H1 (cell line): ENCODE data around the gene AGR3. TPM values are rescaled to one million over a fixed set of nuclear protein-coding genes. Genes with fewer than 3 reads are reported as not detected.

Experiments used
- CTCF ChIA-PET: fragments of 300-600 bp; sonication (Branson Sonifier 250); formaldehyde crosslinking; loops from one replicate; lab custom pipeline; 2021; ENCODE audit not compliant: partially characterized antibody; lab: Charles Lee
- POLR2A ChIA-PET: fragments of 300-600 bp; sonication (Branson Sonifier 250); formaldehyde crosslinking; loops from one replicate; lab custom pipeline; 2021; ENCODE audit warnings: inconsistent platforms; ENCODE audit not compliant: partially characterized antibody; lab: Charles Lee
- DNase-seq, 2 experiments: peaks; one replicate each; pipeline versions ENCODE4 v3.0.0 to v3.0.0-alpha.2; 2010 to 2022; ENCODE audit warnings: low spot score in 2 of 2, low read depth in 1 of 2, mixed read lengths in 1 of 2
- FAIRE-seq: peaks from 2 replicates; lab custom pipeline; 2011; peaks lifted over from hg19 to GRCh38; lab: Jason Lieb, UNC
- H2AFZ ChIP-seq: 2 replicates; pipeline ENCODE4 v1.8.1; 2012; ENCODE audit warnings: low read length, inconsistent platforms
- H2AK5ac ChIP-seq: 2 replicates; pipeline ENCODE4 v1.6.1; 2013; ENCODE audit warnings: low read depth, low read length
- H2BK120ac ChIP-seq: replicated peaks from 2 replicates; pipeline ENCODE3; 2013; ENCODE audit warnings: low read depth, low read length, inconsistent platforms
- H2BK12ac ChIP-seq: 2 replicates; pipeline ENCODE4 v1.6.1; 2013; ENCODE audit warnings: low read depth, low read length
- H2BK15ac ChIP-seq: 2 replicates; pipeline ENCODE4 v1.6.1; 2013; ENCODE audit warnings: low read length
- H2BK20ac ChIP-seq: 2 replicates; pipeline ENCODE4 v1.6.1; 2013; ENCODE audit warnings: low read length
- H2BK5ac ChIP-seq: 2 replicates; pipeline ENCODE4 v1.6.1; 2013; ENCODE audit warnings: low read depth, low read length
- H3K14ac ChIP-seq: 2 replicates; pipeline ENCODE4 v1.6.1; 2013; ENCODE audit warnings: inconsistent platforms; ENCODE audit not compliant: insufficient read length
- H3K18ac ChIP-seq: 2 replicates; pipeline ENCODE4 v1.6.1; 2013; ENCODE audit warnings: low read length; ENCODE audit errors: extremely low read depth
- H3K23ac ChIP-seq: 2 replicates; pipeline ENCODE4 v1.6.1; 2013; ENCODE audit warnings: inconsistent platforms; ENCODE audit not compliant: insufficient read length
- H3K23me2 ChIP-seq: 2 replicates; pipeline ENCODE4 v1.6.1; 2013; ENCODE audit warnings: low read depth, low read length
- H3K27ac ChIP-seq: 2 replicates; pipeline ENCODE4 v1.6.1; 2011; ENCODE audit warnings: low read depth, low read length, inconsistent platforms
- H3K27me3 ChIP-seq, 4 experiments: replicated peaks in 1 of 4; 1 replicate in 1 of 4; 2 replicates in 3 of 4; pipeline versions ENCODE4 v1.6.1 to v1.8.1; 2011 to 2013; ENCODE audit warnings: low read length in 3 of 4, mild to moderate bottlenecking in 3 of 4, inconsistent platforms in 2 of 4, mixed read lengths in 2 of 4, moderate library complexity in 1 of 4; ENCODE audit not compliant: control insufficient read depth in 3 of 4, insufficient read depth in 3 of 4; ENCODE audit errors: extremely low read depth in 1 of 4
- H3K36me3 ChIP-seq, 4 experiments: 2 replicates each; pipeline versions ENCODE4 v1.6.1 to v1.8.1; 2011 to 2013; ENCODE audit warnings: mild to moderate bottlenecking in 4 of 4, low read length in 3 of 4, moderate library complexity in 2 of 4, control low read depth in 1 of 4, inconsistent platforms in 1 of 4; ENCODE audit not compliant: insufficient read depth in 4 of 4, control insufficient read depth in 2 of 4
- H3K4ac ChIP-seq: replicated peaks from 2 replicates; pipeline ENCODE3; 2013; ENCODE audit warnings: low read length, low read depth, mixed read lengths, inconsistent platforms; ENCODE audit not compliant: insufficient read length
- H3K4me1 ChIP-seq, 4 experiments: replicated peaks in 1 of 4; 1 replicate in 1 of 4; 2 replicates in 3 of 4; pipeline versions ENCODE4 v1.6.1 to v1.8.1; 2011 to 2013; ENCODE audit warnings: low read length in 3 of 4, inconsistent platforms in 2 of 4, mixed read lengths in 1 of 4; ENCODE audit not compliant: insufficient read depth in 4 of 4, control insufficient read depth in 3 of 4
- H3K4me2 ChIP-seq, 2 experiments: 2 replicates each; pipeline versions ENCODE4 v1.6.1 to v1.8.1; 2011 to 2013; ENCODE audit warnings: low read depth in 2 of 2, low read length in 2 of 2, control low read depth in 1 of 2, inconsistent platforms in 1 of 2, mild to moderate bottlenecking in 1 of 2; ENCODE audit not compliant: insufficient read depth in 1 of 2
- H3K4me3 ChIP-seq, 4 experiments: fragments of 200-600, 300-600 bp in 1 of 4; sonication (generic), shearing (Covaris generic), sonication (Bioruptor Twin) in 1 of 4; 2 replicates each; pipeline versions ENCODE4 v1.5.1 to v1.8.1; 2011 to 2016; ENCODE audit warnings: low read length in 4 of 4, low read depth in 3 of 4, control low read depth in 2 of 4, inconsistent platforms in 2 of 4, mild to moderate bottlenecking in 2 of 4, mixed read lengths in 1 of 4, moderate library complexity in 1 of 4; ENCODE audit not compliant: insufficient read depth in 2 of 4; ENCODE audit errors: extremely low read depth in 1 of 4
- H3K56ac ChIP-seq: replicated peaks from 2 replicates; pipeline ENCODE3; 2013; ENCODE audit warnings: low read depth, mild to moderate bottlenecking, mixed read lengths, low read length, inconsistent platforms; ENCODE audit not compliant: insufficient read length
- H3K79me1 ChIP-seq: 2 replicates; pipeline ENCODE4 v1.6.1; 2013; ENCODE audit warnings: low read depth, low read length, control low read depth
- H3K79me2 ChIP-seq, 2 experiments: 2 replicates each; pipeline versions ENCODE4 v1.6.1 to v1.8.1; 2012 to 2013; ENCODE audit warnings: low read length in 2 of 2, mild to moderate bottlenecking in 2 of 2, inconsistent platforms in 1 of 2; ENCODE audit not compliant: insufficient read depth in 2 of 2, control insufficient read depth in 1 of 2
- H3K9ac ChIP-seq, 4 experiments: replicated peaks in 1 of 4; 1 replicate in 1 of 4; 2 replicates in 3 of 4; pipeline versions ENCODE4 v1.6.1 to v1.8.1; 2011 to 2013; ENCODE audit warnings: low read depth in 3 of 4, low read length in 3 of 4, control low read depth in 2 of 4, mild to moderate bottlenecking in 2 of 4, moderate library complexity in 2 of 4, inconsistent platforms in 1 of 4; ENCODE audit errors: extremely low read depth in 1 of 4
- H3K9me3 ChIP-seq, 2 experiments: 2 replicates each; pipeline versions ENCODE4 v1.6.1 to v1.8.1; 2012 to 2013; ENCODE audit warnings: mild to moderate bottlenecking in 2 of 2, moderate library complexity in 2 of 2, control low read depth in 1 of 2, inconsistent platforms in 1 of 2, low read depth in 1 of 2, low read length in 1 of 2, mixed read lengths in 1 of 2; ENCODE audit not compliant: insufficient read depth in 2 of 2
- H4K20me1 ChIP-seq, 2 experiments: replicated peaks in 1 of 2; 2 replicates each; pipeline versions ENCODE3 to v1.8.1; 2011 to 2013; ENCODE audit warnings: inconsistent platforms in 2 of 2, low read length in 2 of 2, mild to moderate bottlenecking in 1 of 2; ENCODE audit not compliant: insufficient read depth in 2 of 2, control insufficient read depth in 1 of 2
- H4K5ac ChIP-seq: 2 replicates; pipeline ENCODE4 v1.6.1; 2013; ENCODE audit warnings: low read length, low read depth, mixed read lengths, inconsistent platforms; ENCODE audit not compliant: insufficient read length
- H4K8ac ChIP-seq: 2 replicates; pipeline ENCODE4 v1.8.0; 2013; ENCODE audit warnings: mild to moderate bottlenecking, moderate library complexity, low read length, inconsistent platforms; ENCODE audit not compliant: insufficient read depth; ENCODE audit errors: extremely low read depth
- H4K91ac ChIP-seq: replicated peaks from 2 replicates; pipeline ENCODE3; 2013; ENCODE audit warnings: low read length, mixed read lengths, inconsistent platforms; ENCODE audit not compliant: insufficient read length
- GTF2F1 ChIP-seq: IDR thresholded peaks from 2 replicates; pipeline ENCODE4 v1.6.1; 2012; ENCODE audit warnings: low read depth, low read length, improper control_type of control experiment, borderline replicate concordance
- KDM1A ChIP-seq: fragments of 200-600, 300-600 bp; sonication (generic); IDR thresholded peaks from 2 replicates; pipeline ENCODE4 v1.7.1; 2016; ENCODE audit warnings: mild to moderate bottlenecking, low read length, borderline replicate concordance
- KDM4A ChIP-seq: IDR thresholded peaks from one replicate; pipeline ENCODE4 v1.7.1; 2012; ENCODE audit warnings: low read depth, mild to moderate bottlenecking, moderate library complexity, low read length, inconsistent platforms; ENCODE audit not compliant: severe bottlenecking
- RNF2 ChIP-seq: fragments of 200-900, 300-1000 bp; sonication (generic); IDR thresholded peaks from 2 replicates; pipeline ENCODE4 v1.7.1; 2016; ENCODE audit warnings: borderline replicate concordance, low read depth, mild to moderate bottlenecking, antibody characterized with exemption, low read length; ENCODE audit not compliant: poor library complexity, severe bottlenecking; ENCODE audit errors: missing control alignments
- SAP30 ChIP-seq: fragments of 300-600 bp; sonication (generic); IDR thresholded peaks from 2 replicates; pipeline ENCODE4 v1.7.1; 2012; ENCODE audit warnings: low read length, moderate library complexity, mild to moderate bottlenecking, inconsistent platforms; ENCODE audit not compliant: insufficient read depth, insufficient replicate concordance
- TAF7 ChIP-seq: optimal IDR thresholded peaks from 2 replicates; pipeline ENCODE3; 2011; ENCODE audit warnings: low read depth, mild to moderate bottlenecking, inconsistent platforms, low read length, moderate library complexity, borderline replicate concordance
- WGBS, 2 experiments: shearing (Covaris generic) in 1 of 2; methylation state at CpG; one replicate each; pipeline versions ENCODE4 v1.1.6 to v1.1.7; 2013 to 2015; ENCODE audit warnings: low lambda C conversion rate in 2 of 2, mixed read lengths in 2 of 2, inconsistent platforms in 1 of 2, low coverage in 1 of 2, missing lambda C conversion rate in 1 of 2; ENCODE audit not compliant: insufficient replicate concordance in 2 of 2, insufficient coverage in 1 of 2, insufficient read length in 1 of 2; ENCODE audit errors: extremely low coverage in 1 of 2, missing lambda C conversion rate in 1 of 2; 5-methylcytosine and 5-hydroxymethylcytosine counted together
- long read RNA-seq, 2 experiments: library from RNA in 1 of 2; library from capped mRNA in 1 of 2; stranded (forward); transcript quantifications; one replicate each; pipeline ENCODE4 v2.0.0, GENCODE V29; 2021; ENCODE audit warnings: inconsistent platforms in 1 of 2
- polyA minus RNA-seq, 3 experiments: library from RNA; depleted of rRNA, polyadenylated mRNA; stranded (reverse); fragments of >200 nt; gene quantifications; 1 replicate in 2 of 3; 2 replicates in 1 of 3; pipeline ENCODE4 v1.2.3, GENCODE V29; 2011
- polyA plus RNA-seq, 7 experiments: library from polyadenylated mRNA; depleted of rRNA in 3 of 7; stranded (reverse) in 5 of 7; unstranded in 2 of 7; fragments of >200 nt in 5 of 7; fragments of 200-250 nt in 2 of 7; gene quantifications; 1 replicate in 5 of 7; 2 replicates in 1 of 7; 4 replicates in 1 of 7; pipeline versions ENCODE4 v1.2.1 to v1.2.3, GENCODE V29; 2011 to 2013; ENCODE audit warnings: missing spikeins in 2 of 7, mixed read lengths in 2 of 7
- total RNA-seq: library from RNA; stranded (reverse); fragmentation: NEBNext Ultra II Directional; extraction: Animal tissue kit (Norgen Biotek cat#: 25700); gene quantifications from 2 replicates; pipeline ENCODE4 v1.2.1, GENCODE V29; 2021

AGR3 gene
- not detected in 2 replicates for total RNA-seq
- not detected in 2 replicates for polyA plus RNA-seq (2011; rRNA removed)
- not detected for polyA plus RNA-seq (2011; cell fraction: cytosol; rRNA removed)
- polyA plus RNA-seq (2011; cell fraction: nucleus; rRNA removed) = not detected
- polyA plus RNA-seq (2012, experiment 1 of 2) = not detected in 4 replicates
- polyA plus RNA-seq (2012, experiment 2 of 2) = not detected
- polyA plus RNA-seq (2013, experiment 1 of 2) = not detected
- polyA plus RNA-seq (2013, experiment 2 of 2) = not detected
- not detected in 2 replicates for polyA minus RNA-seq (2011; rRNA and poly(A)+ RNA removed)
- polyA minus RNA-seq (2011; cell fraction: cytosol; rRNA and poly(A)+ RNA removed) = not detected
- not detected for polyA minus RNA-seq (2011; cell fraction: nucleus; rRNA and poly(A)+ RNA removed)
- long read RNA-seq, experiment 1 = 0 reads
- long read RNA-seq, experiment 2 = 0 reads

GRCh38 chr7:16881844-16882243 lies at the start of gene AGR3:
AGR3 (minus strand) TSS chr7:16881983; CDS start chr7:16878618, 3,365 bp downstream.
- Histone ChIP-seq H3K27ac (no peak within 1 kb of the TSS), H3K27me3 (no peaks in the 10 kb centered on the region), H2BK5ac (no peak within 1 kb of the TSS), H4K5ac (no peak within 1 kb of the TSS), H3K4me2 (no peak within 1 kb of the TSS), H3K4me1 (no peaks in the 10 kb centered on the region), H2BK15ac (no peak within 1 kb of the TSS), H3K56ac (no peak within 1 kb of the TSS), H3K9me3 (no peaks in the 10 kb centered on the region), H3K79me1 (no peaks in the 10 kb centered on the region), H3K9ac (no peak within 1 kb of the TSS), H3K4me3 (no peak within 1 kb of the TSS), H2BK12ac (no peak within 1 kb of the TSS), H4K91ac (no peak within 1 kb of the TSS), H4K8ac (no peak within 1 kb of the TSS), H2AFZ (peak within 1 kb of the TSS; percentile 72), H3K23me2 (no peaks in the 10 kb centered on the region), H2AK5ac (no peak within 1 kb of the TSS), H3K4ac (no peak within 1 kb of the TSS), H3K79me2 (no peaks in the 10 kb centered on the region), H2BK20ac (no peak within 1 kb of the TSS), H4K20me1 (no peaks in the 10 kb centered on the region), H3K36me3 (no peaks in the 10 kb centered on the region), H3K23ac (no peak within 1 kb of the TSS), H2BK120ac (no peak within 1 kb of the TSS), H3K14ac (no peak within 1 kb of the TSS), H3K18ac (no peak within 1 kb of the TSS)
- 91% methylated on average over 1 of the region's 1 CpG; no CpG with 5 or more reads in 1 of the 2 experiments for WGBS, 2 experiments
- FAIRE-seq (no peak), DNase-seq (no peak)
- ChIA-PET CTCF (interaction anchor here (1.0 to 1.9 kb wide), 4 partner anchors 10 to 36 kb away, joined by 3 to 8 read pairs (median 3); no protein-coding TSS in a partner anchor), POLR2A (interaction anchor here (1.2 kb wide), 1 partner anchor 16 kb away, joined by 3 read pairs; no protein-coding TSS in a partner anchor)
- TF ChIP-seq GTF2F1 = no peak
- TF ChIP-seq KDM4A = no peak
- no peak for TF ChIP-seq SAP30
- no peak for TF ChIP-seq RNF2
- TF ChIP-seq KDM1A = no peak
- no peak for TF ChIP-seq TAF7
